ENCODE results near the gene PRR36. TPM values are rescaled to one million over a fixed set of nuclear protein-coding genes. Genes with fewer than 3 reads are reported as not detected.
A peak's percentile ranks its signal among the peaks of the same experiment; 100 is the strongest.

Gene PRR36
- total RNA-seq, 2 experiments from 2014 or later: 0.17 TPM; not detected in 1

DNA sequence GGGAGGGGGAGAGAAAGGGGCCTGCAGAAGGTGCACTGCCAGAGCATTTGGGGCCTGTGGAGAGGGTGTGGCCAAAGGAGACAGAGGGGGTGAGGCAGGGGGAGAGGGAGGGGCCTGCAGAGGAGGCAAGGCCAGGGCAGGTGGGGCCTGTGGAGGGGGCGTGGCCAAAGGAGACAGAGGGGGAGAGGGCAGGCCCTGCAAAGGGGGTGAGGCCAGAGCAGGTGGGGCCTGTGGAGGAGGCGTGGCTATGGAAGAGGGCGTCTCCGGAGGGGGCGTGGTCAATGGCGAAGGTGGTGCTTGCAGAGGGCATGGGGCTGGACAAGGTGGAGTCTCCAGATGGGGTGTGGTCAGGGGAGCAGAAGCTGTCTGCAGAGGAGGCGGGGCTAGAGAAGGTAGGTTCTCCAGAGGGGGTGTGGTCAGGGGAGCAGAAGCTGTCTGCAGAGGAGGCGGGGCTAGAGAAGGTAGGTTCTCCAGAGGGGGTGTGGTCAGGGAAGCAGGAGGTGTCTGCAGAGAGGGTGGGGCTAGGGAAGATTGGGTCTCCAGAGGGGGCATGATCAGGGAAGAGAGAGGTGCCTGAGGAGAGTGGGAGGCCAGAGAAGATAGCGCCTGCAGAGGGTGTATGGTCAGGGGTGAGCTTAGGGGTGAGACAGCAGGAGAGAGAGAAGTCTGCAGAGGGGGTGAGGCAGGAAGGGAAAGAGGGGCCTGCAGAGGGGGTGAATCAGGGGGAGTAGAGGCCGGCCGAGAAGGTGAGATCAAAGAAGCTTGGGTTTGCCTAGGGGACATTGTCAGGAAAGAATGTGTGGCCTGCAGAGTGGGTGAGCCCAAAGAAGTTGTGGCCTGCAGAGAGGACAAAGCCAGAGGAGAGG lies 3.4 kb downstream of the PRR36 start:
- no peaks in the 10 kb centered on the region for H4K20me1 ChIP-seq (ENCODE audit: insufficient read depth, low read length)
- H3K4me1 ChIP-seq (ENCODE audit: insufficient read depth, low read length, poor library complexity, severe bottlenecking): peaks cover 40% of the 10 kb centered on the region
- peak; percentile 94 for DNase-seq (ENCODE audit: low spot score)
- ChIA-PET POLR2A (no interaction called here), CTCF (ENCODE audit: unreplicated experiment) (interaction anchor here (0.6 kb wide), 1 partner anchor 50 kb away, joined by 3 read pairs; no protein-coding TSS in a partner anchor)
- intact Hi-C loops (cut with micrococcal nuclease; ENCODE audit: unreplicated experiment): loop anchor here (1.0 to 2.0 kb wide), 2 partner anchors 9 to 50 kb away; partner anchors contain the start of gene SNAPC2
- no peaks in the 10 kb centered on the region for H3K9me3 ChIP-seq (ENCODE audit: low read length)
- BruUV-seq (replicated peaks): no TSS peak
- H3K4me3 ChIP-seq (ENCODE audit: low read depth, low read length, poor library complexity, severe bottlenecking): no peak overlapping the region
- H3K79me2 ChIP-seq (ENCODE audit: insufficient read depth, low read depth, low read length): no peaks in the 10 kb centered on the region
- H3K4me2 ChIP-seq (ENCODE audit: low read length): peak overlapping the region; percentile 39
- H3K9me2 ChIP-seq (ENCODE audit: insufficient read depth, low read length): no peaks in the 10 kb centered on the region
- H3K36me3 ChIP-seq (ENCODE audit: insufficient read depth, low read length): no peaks in the 10 kb centered on the region
- H3K27ac ChIP-seq (ENCODE audit: low read depth, low read length, poor library complexity, severe bottlenecking): peak overlapping the region; percentile 39
- peak overlapping the region; percentile 19; the same call in 1 of the 2 replicates for H2AFZ ChIP-seq (ENCODE audit: low read length)
- TF ChIP-seq EZH2phosphoT487 (IDR thresholded peaks at IDR 0.05; ENCODE audit: borderline replicate concordance, low read depth, low read length): no peak
- TF ChIP-seq, protein P1, sequence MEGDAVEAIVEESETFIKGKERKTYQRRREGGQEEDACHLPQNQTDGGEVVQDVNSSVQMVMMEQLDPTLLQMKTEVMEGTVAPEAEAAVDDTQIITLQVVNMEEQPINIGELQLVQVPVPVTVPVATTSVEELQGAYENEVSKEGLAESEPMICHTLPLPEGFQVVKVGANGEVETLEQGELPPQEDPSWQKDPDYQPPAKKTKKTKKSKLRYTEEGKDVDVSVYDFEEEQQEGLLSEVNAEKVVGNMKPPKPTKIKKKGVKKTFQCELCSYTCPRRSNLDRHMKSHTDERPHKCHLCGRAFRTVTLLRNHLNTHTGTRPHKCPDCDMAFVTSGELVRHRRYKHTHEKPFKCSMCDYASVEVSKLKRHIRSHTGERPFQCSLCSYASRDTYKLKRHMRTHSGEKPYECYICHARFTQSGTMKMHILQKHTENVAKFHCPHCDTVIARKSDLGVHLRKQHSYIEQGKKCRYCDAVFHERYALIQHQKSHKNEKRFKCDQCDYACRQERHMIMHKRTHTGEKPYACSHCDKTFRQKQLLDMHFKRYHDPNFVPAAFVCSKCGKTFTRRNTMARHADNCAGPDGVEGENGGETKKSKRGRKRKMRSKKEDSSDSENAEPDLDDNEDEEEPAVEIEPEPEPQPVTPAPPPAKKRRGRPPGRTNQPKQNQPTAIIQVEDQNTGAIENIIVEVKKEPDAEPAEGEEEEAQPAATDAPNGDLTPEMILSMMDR (conservative IDR thresholded peaks at IDR 0.05; ENCODE audit: low read length): no peak

DNA sequence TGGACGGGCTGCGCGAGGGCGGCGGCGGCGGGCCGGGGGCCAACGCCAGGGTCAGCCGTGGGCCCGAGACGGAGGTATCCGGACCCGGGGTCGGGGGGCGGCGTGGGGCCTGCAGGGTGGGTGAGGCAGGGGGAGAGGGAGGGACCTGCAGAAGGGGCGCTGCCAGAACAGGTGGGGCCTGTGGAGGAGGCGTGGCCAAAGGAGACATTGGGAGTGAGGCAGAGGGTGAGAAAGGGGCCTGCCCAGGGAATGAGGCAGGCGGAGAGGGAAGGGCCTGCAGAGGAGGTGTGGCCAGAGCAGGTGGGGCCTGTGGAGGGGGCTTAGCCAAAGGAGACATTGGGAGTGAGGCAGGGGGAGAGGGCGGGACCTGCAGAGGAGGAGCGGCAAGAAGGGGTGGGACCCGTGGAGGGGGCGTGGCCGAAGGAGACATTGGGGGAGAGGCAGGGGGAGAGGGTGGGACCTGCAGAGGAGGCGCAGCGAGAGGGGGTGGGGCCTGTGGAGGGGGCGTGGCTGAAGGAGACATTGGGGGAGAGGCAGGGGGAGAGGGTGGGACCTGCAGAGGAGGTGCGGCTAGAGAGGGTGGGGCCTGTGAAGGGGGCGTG lies 4.2 kb downstream of the PRR36 start:
- Histone ChIP-seq H3K27ac (ENCODE audit: low read depth, low read length, poor library complexity, severe bottlenecking) (no peak overlapping the region), H3K4me1 (ENCODE audit: insufficient read depth, low read length, poor library complexity, severe bottlenecking) (peaks cover 40% of the 10 kb centered on the region), H2AFZ (ENCODE audit: low read length) (no peak overlapping the region), H4K20me1 (ENCODE audit: insufficient read depth, low read length) (no peaks in the 10 kb centered on the region), H3K4me3 (ENCODE audit: low read depth, low read length, poor library complexity, severe bottlenecking) (peak overlapping the region; percentile 65), H3K79me2 (ENCODE audit: insufficient read depth, low read depth, low read length) (no peaks in the 10 kb centered on the region), H3K36me3 (ENCODE audit: insufficient read depth, low read length) (no peaks in the 10 kb centered on the region), H3K9me2 (ENCODE audit: insufficient read depth, low read length) (no peaks in the 10 kb centered on the region), H3K9me3 (ENCODE audit: low read length) (no peaks in the 10 kb centered on the region), H3K4me2 (ENCODE audit: low read length) (peak overlapping the region; percentile 84)
- ChIA-PET POLR2A (no interaction called here), CTCF (ENCODE audit: unreplicated experiment) (interaction anchor here (0.6 to 1.8 kb wide), 7 partner anchors 12 to 66 kb away, joined by 3 to 6 read pairs (median 3); no protein-coding TSS in a partner anchor)
- TF ChIP-seq, protein P1 (conservative IDR thresholded peaks at IDR 0.05; ENCODE audit: low read length): no peak
- no peak for TF ChIP-seq EZH2phosphoT487 (IDR thresholded peaks at IDR 0.05; ENCODE audit: borderline replicate concordance, low read depth, low read length)
- intact Hi-C loops (cut with micrococcal nuclease; ENCODE audit: unreplicated experiment): loop anchor here (1.0 to 2.0 kb wide), 2 partner anchors 8 to 51 kb away; partner anchors contain the start of gene SNAPC2
- BruUV-seq (replicated peaks): no TSS peak
- peak; percentile 89 for DNase-seq (ENCODE audit: low spot score)

Measured in OCI-LY7 (cell line).